GM21786 (cell line): ENCODE data around the gene THEMIS.
"Not testable (repeated sequence)": the region's sequence is repeated elsewhere in the genome, so short reads cannot be mapped to it uniquely, and the experiment has no call there.

Source experiments
- ATAC-seq: cut with Tn5 transposase; IDR thresholded peaks from one replicate; pipeline ENCODE4 v1.9.1; 2021; ENCODE audit not compliant: unreplicated experiment

Gene THEMIS

DNA sequence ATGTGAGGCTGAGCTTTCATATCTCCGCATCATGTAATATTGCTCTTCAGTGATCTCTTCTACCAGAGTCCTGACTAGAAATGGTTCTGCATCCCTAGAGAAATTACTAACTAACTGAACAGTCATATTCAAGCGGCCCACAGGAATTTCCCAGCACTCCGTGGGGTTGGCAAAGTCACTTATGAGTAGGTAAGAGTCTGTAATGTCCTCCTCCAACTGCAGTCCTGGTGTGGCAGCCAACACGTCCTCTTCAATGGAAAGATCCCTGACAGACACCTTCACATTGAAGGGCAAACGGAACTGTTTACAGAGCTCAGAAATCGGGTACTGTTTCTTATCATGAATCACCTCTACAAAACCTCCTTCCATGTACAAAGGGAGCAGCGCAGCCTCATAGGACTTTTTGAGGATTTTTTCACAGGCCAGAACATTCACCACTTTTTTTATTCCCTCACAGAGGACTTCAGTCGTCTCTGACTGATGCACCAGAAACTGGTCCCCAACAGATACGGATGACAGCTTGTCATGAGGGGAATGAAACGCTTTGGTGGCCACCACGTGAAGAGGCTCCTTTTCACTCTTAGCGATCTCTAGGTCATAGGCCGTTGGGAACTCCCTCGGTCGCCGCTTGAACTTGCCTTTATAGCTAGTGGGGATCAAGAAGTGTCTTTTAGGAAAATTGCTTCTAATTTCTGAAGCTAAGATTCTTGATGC lies 87.7 kb downstream of the THEMIS start:
- ATAC-seq: no peak

DNA sequence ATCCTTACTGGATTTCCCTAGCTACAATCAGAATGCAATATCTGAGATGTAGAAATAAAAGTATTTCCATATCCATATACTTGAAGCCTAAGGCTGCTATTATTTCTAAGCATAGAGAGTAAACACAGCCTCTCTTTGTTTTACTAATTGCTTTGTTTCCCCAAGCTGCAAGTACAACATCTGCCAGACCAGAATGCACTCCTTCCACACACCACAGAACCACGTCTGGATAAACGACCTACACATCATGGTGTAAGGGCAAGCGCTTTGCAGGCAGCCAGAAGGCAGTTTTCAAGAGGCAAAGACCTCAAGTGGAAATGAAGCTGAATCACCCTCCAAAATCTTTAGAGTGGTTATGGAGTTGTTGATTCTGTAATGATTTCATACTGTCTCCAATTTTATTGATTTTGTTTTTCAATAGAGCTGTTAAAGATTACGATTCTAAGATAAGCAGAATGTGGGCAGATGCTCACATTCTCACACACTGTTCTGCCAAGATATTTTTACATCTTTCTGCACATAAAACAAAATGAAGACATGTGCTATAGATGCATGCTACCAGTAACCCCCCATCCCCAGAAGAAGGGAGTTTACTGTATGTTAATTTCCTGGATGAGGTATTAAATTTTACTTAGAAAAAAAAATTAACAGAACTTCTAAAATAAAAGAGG lies 88.8 kb downstream of the THEMIS start:
- ATAC-seq: no peak

DNA sequence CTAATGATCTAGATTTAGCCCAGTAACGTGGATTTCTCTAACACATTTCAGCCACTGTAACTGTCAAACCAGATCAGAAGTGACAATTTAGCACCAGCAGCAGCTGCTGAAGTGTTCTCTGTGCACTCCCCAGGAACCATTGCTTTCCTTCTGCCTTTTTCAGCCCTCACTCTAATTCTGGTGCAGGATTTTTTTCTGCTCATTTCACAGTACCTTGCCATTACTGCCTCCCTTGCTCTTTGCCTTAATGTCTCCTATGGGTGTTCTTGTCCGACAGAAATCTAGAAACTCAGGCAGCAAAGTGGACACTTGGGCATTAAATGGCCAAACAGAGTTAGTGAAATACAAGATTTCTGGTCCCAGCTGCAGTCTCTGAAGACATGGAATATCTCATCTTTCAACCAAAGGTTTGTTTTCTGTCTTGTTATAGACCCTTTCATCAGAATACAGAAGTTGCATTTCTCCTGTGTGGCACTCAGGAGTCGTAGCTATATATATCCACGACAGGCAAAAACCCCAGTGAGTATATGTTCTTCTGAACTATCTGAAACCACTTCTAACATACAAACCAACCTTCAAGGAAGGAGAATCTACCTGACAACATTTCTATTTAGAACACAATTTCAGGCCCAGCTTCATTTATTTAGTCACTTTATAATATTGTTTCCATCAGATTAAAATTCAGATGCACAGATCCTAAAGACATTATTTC lies 92.9 kb downstream of the THEMIS start:
- no peak for ATAC-seq

DNA sequence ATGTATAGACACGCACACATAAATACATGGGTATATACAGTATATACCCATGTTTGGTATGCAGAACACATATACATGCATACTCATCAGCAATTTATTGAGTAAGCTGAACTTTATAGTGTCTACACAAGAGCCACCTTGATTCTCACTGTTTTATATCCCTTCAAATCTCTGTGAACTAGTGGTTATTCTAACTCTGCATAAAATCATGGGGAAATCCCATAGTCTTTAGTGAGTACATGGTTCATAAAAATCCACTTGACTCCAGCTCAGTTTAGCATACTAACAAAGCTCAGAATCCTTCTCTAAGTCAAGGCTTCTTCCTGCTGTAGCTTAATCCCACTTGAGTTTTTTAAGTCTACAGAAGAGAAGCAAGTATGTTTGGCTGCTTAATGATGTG lies 104.1 kb downstream of the THEMIS start:
- no peak for ATAC-seq

DNA sequence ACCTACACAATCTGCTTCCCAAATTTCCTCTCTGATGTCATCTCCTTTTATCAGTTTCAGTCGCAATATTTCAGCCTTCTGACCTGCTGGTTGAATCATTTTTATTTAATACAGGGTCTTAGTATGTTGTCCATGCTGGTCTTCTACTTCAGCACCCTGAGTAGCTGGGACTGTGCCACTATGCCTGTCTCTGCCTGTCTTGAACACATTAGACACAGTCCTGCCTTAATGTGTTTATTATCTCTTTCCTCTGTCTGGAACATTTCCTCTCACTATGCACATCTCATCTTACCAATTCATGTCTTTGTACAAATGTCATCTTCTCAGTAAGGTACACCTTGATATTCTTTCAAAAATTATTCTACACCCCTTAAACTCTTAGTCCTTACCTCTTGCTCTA lies 106.5 kb downstream of the THEMIS start:
- ATAC-seq: no peak

DNA sequence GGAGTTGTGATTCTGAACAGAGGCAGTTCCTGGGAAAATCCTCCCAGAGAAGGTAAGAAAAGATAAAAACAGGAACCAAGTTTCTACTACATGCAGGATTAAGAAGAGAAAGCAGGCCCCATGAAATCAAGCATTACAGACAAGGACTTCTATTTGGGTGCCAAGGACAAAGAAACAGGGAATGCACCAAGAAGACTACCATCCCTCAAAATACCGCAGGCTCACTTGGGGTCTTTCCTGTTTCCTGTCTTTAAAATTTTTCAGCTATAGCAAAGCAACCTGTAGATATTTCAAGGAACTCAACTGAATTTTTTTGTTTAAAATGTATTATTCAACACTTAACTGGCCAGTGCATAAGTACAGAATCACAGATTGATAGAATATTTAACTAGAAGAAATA lies 107.5 kb downstream of the THEMIS start:
- no peak for ATAC-seq

DNA sequence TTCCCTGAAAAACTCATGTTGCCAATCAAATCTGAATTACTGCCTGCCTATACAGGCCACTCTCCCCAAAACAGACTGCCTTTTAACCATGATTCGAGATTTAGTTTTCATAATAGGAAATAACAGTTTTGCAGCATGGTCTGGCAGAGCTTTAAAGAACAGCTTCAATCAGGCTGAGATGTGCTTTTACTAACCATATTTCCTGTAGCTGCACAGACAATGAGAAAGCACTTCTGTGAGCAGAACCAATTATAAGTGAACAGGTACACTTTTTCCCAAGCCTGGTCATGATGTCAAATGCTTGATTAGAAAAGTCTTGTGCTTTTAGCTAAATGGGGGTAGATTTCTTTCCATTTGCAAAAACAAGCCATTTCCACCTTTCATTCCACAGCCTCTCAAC lies 108.2 kb downstream of the THEMIS start:
- no peak for ATAC-seq

DNA sequence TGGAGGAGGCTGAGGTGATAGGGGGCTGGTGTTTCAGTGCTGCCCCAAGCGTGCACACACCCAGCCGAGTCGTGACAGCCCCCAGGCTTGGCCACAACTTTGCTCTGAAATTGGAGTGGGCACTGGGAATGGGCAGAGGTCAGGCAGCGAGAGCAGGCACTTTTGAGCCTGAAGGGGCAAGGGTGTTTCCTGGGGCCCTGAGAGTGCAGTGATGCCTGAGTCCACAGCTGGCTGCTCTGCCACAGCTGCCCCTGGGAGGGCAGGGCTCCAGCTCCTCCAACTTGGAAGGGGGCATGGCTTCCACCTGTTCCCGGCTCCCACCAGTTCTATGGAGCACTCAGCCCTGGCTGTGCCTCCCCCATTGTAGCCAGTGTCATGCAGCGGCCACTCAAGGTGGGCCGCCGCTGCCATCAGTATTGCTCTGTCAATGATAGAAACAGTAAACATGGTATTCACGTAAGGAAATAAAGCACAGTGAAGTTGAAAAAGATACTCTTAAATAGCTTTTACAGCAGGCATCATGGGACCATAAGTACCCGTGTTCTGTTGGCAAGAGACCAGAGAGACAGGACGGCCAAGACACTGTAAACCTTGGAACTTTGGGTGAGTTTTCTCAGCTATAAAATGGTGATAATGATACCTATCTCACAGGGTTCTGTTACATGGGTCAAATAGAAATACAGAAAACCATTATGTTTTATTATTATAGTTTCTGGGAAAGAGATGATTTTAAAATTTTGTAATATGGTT lies 108.9 kb downstream of the THEMIS start:
- no peak for ATAC-seq

DNA sequence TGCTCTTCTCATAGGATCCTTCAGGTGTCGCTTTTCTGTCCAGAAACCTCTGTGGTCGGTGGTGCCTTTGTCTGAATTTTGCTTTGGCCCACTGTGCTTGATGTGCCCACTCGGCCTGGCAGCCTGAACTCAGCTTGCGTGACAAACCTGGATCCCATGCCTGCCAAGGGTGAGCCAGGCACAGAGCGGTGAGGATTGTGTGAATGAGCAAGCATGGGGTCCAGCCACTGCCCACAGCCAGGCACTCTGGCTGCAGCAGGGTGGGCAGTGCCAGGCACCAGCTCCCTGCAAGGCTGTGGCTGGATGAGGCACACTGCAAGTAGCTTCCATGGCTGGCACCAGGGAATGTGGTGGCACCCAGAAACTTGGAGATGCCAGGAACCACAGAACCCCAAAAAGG lies 110.3 kb downstream of the THEMIS start:
- ATAC-seq: no peak

DNA sequence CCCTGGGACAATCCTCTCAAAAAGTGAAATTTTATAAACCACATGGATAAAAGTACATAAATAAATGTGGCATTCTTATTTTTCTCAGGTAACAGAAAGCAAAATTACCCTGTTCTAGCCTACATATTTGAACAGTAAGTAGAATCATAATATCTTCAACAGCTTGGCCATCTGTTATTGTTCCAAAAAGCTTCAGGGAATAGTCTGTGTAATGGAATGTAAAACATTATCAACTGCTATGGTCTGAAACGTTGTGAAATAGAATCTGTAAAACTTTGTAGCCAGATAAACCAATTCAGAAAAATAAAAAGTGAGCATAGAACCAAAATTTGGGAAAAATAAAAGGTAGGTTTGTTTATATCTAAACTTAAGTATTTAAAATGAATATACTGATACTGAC lies 114.7 kb downstream of the THEMIS start:
- ATAC-seq: no peak

DNA sequence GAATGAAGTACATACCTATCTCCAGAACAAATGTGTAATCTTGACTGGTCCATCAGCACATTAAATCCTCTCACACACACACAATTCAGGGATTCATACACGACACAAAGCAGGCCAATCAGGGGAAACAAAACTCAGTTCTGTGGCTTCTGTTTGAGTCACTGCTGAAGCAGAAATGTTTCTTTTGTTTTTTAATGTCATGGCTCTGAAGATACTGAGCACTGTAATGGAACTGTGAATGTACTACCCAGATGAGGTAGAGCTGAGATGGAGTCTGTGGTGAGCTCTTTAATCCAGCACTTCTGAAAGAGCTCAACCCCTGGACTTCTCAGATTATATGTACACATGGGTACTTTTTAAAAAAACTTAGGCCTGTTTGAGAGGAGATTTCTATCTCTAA lies 116.4 kb downstream of the THEMIS start:
- no peak for ATAC-seq

DNA sequence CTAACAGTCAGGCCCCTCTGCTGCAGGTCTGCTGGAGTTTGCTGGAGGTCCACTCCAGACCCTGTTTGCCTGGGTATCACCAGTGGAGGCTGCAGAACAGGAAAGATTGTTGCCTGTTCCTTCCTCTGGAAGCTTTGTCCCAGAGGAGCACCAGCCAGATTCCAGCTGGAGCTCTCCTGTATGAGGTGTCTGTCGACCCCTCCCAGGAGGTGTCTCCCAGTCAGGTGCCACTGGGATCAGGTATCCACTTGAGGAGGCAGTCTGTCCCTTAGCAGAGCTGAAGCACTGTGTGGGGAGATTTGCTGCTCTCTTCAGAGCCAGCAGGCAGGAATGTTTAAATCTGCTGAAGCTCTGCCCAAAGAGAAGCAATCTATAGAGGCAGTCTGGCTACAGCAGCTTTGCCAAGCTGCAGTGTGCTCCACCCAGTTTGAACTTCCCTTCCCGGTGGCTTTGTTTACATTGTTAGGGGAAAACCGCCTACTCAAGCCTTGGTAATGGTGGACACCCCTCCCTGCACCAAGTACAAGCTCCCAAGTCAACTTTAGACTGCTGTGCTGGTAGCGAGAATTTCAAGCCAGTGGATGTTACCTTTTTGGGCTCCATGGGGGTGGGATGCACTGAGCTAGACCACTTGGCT lies 119.1 kb downstream of the THEMIS start:
- ATAC-seq: not testable (repeated sequence)

DNA sequence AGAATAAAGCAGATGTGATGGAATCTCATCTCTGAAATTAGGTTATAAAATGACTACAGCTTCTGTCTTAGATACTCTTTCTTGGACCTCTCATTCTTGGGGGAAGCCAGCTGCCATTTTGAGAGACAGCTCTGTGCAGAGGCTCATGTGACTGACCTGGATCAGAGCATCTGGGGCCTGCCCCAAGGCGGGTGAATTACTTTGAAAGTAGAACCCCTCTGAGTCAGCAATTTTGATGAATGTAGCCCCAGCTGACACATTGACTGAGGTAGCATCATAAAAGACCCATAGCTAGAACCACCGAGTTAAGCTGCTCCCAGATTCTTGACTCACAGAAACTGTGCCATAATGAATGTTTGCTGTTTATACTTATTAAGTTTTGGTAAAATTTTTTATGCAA lies 124.5 kb downstream of the THEMIS start:
- ATAC-seq: no peak

DNA sequence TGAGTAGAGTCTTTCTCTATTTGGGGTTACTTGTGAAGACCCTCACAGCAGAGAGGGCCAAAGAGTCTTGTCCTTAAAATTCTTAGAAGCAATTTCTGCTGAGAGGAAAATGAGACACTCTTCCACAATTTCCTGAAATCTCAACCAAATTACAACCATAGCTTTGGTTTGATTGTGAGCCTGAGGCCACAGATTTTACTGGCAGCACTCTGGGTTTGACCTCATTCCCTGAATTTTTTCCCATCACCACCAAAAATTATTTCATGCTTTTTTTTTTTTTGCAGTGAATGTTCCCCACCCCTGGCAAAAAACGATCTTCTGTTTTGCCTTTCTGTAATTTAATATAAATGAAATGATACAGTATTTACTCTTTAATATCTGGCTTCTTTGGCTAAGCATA lies 125.5 kb downstream of the THEMIS start:
- ATAC-seq: no peak

DNA sequence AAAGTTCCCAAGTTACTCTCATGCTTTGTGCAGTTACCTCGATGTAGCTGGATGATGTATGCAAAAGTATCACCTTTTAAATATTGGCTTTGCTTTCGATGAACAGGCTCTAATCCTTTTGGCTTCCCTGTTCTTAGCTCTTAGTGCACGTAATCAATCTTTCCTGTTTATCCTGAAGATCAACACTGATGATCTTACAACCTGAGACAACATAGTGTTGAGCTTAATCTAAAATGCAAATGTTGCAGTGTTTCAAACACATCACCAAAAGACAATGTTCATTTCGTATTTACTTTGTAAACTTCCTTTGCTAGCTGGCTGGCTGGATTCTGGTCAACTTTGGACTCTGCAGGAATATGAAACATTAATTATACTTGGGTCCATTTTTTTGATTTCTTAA lies 132.1 kb downstream of the THEMIS start:
- no peak for ATAC-seq

DNA sequence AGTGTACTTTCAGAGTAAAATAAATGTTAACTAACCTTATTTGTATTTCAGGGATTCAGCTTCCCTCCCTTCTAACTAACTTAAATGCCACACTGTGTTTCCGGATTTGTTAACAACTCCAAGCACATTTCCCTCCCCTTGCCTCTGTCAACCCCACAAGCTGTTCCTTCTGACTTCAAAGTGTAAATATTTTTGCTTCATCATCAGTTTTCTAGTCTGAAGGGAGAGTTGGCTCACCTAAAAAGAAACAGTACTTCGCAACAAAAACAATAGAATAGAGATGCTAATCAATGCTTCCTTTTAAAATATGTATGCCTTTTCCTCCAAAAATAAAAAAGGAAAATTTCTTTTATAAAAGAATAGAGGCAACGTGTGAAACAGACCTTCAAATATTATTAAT lies 132.6 kb downstream of the THEMIS start:
- ATAC-seq: no peak

DNA sequence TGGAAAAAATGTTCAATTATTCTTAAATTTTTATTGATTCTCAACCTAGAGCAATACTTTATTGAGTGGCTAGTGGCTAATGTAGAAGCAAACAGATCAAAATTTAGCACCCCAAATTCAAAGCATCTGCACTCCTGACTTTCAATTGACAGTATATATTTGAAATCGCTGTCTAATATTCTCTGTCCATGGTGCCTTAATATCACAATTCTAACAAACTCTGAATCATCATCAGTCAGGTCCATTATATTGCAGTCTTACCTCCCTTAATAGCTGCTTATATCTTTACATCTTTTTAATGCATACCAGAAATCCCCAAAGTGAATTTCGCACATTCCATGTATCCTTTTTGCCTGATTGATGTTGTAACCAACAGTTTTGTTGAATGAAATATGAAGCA lies 134.9 kb downstream of the THEMIS start:
- ATAC-seq: no peak

DNA sequence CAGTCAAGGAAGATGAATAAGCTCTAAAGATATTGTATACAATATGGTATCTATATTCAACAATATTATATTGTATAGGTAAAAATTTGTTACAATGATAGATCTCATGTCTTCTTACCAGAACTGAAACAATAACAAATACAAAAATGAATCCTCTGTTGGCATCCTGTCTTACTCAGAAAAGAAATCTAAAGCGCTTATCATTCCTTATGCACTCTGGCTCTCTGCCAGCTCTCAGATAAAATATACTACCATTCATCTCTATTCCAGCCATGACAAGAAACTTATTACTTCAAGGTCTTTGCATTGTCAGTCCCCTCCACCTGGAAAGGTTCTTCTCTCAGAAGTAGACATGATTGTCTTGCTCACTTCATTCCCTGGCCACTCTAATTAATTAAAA lies 138.6 kb downstream of the THEMIS start:
- no peak for ATAC-seq

DNA sequence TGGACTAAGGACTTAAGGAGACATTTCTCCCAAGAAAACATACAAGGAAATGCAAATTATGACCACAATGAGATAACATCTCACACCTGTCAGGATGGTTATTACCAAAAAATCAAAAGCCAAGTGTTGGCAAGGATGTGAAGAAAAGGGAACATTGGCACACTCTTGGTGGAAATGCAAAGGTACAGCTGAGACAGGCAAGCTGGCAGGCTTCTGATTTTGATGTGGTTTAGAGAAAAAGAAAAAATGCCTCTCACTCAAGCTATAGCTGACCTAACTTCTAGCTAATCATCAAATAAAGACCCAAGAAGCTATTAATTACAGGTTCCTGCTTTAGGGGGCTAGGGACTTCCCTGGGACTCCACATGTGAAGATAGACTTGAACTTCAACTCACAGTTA lies 139.8 kb downstream of the THEMIS start:
- no peak for ATAC-seq

DNA sequence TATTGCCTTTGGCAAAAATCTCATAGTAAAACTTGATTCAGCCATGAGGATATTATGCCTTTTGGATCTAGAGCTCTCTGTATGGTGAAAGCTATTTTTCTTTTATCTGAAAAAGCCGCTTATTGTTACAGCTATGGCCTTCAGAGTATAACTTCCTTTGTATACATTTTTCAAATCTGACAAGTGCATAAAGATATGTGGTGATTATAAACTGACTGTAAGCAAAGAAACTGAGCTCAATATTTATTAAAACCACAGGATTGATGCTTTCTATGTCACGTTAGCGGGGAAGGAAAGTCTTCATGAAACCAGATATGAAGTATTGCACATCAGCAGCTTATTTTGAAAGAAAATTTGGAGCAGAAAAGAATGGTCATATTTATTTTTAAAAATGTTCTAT lies 151.8 kb downstream of the THEMIS start:
- ATAC-seq: no peak

DNA sequence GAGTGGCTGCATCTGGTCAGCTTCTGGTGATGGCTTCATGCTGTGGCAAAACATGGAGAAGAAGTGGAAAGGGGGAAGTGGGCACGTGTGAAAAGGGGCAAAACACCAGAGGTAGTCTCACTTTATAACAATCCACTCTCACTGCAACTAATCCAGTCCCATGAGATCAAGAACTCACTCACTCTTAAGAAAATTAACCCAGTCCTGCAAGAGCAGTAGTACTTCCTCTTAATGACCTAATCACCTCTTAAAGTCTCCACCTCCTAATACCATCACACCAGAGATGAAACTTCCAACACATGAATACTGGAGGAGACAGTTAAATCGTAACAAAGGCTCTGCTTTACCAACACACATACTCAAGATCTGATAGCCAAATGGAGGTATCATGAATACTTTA lies 152.6 kb downstream of the THEMIS start:
- no peak for ATAC-seq
